Inflammatory macrophage treated with lipopolysaccharide for 1 hour (primary cell): ENCODE data around the gene ATP7B.
"Not testable (repeated sequence)": the region's sequence is repeated elsewhere in the genome, so short reads cannot be mapped to it uniquely, and the experiment has no call there.

Experiments used
- DNase-seq, 2 donors: peaks; one replicate each; pipeline ENCODE4 v3.0.0-alpha.2; 2020 to 2022

Gene ATP7B

GRCh38 chr13:52005841-52006522, 5.3 kb downstream of the ATP7B start:
- no peak for DNase-seq

- DNase-seq: no peak
Observed at GRCh38 chr13:52004511-52005170, 6.6 kb downstream of the ATP7B start.

GRCh38 chr13:52003541-52003940, 7.7 kb downstream of the ATP7B start:
- no peak for DNase-seq

GRCh38 chr13:52002361-52002760, 8.9 kb downstream of the ATP7B start:
- no peak for DNase-seq

- DNase-seq: peak; percentile 28 to 56
Observed at GRCh38 chr13:52001120-52001731, 10.0 kb downstream of the ATP7B start.

- DNase-seq: no peak
Observed at GRCh38 chr13:51999921-52000320, 11.3 kb downstream of the ATP7B start.

- DNase-seq: no peak
Observed at GRCh38 chr13:51999510-51999911, 11.7 kb downstream of the ATP7B start.

- no peak for DNase-seq
Observed at GRCh38 chr13:51998723-51999509, 12.3 kb downstream of the ATP7B start.

- no peak for DNase-seq
Observed at GRCh38 chr13:51997641-51998330, 13.5 kb downstream of the ATP7B start.

- no peak for DNase-seq
Observed at GRCh38 chr13:51997186-51997585, 14.1 kb downstream of the ATP7B start.

GRCh38 chr13:51996641-51997040, 14.6 kb downstream of the ATP7B start:
- no peak for DNase-seq

GRCh38 chr13:51995677-51996551, 15.3 kb downstream of the ATP7B start:
- DNase-seq: peak in 1 of 2 donors; percentile 14

- DNase-seq: no peak
Observed at GRCh38 chr13:51993713-51994112, 17.5 kb downstream of the ATP7B start.

- DNase-seq: no peak
Observed at GRCh38 chr13:51988988-51989618, 22.1 kb downstream of the ATP7B start.

GRCh38 chr13:51984904-51985303, 26.3 kb downstream of the ATP7B start:
- not testable (repeated sequence) for DNase-seq

GRCh38 chr13:51983292-51983691, 28.0 kb downstream of the ATP7B start:
- not testable (repeated sequence) for DNase-seq

- no peak for DNase-seq
Observed at GRCh38 chr13:51981355-51981754, 29.9 kb downstream of the ATP7B start.

- DNase-seq: no peak
Observed at GRCh38 chr13:51980908-51981307, 30.3 kb downstream of the ATP7B start.

- no peak for DNase-seq
Observed at GRCh38 chr13:51978796-51979556, 32.3 kb downstream of the ATP7B start.

- DNase-seq: no peak
Observed at GRCh38 chr13:51977625-51978024, 33.6 kb downstream of the ATP7B start.
